Anterior cingulate cortex (tissue), 58 donors: ENCODE results near the gene PLCXD3.

Experiments used
- DNase-seq, 58 donors: peaks; one replicate each; lab custom pipeline; 2025; lab: John Stamatoyannopoulos, UW

The PLCXD3 gene

DNA sequence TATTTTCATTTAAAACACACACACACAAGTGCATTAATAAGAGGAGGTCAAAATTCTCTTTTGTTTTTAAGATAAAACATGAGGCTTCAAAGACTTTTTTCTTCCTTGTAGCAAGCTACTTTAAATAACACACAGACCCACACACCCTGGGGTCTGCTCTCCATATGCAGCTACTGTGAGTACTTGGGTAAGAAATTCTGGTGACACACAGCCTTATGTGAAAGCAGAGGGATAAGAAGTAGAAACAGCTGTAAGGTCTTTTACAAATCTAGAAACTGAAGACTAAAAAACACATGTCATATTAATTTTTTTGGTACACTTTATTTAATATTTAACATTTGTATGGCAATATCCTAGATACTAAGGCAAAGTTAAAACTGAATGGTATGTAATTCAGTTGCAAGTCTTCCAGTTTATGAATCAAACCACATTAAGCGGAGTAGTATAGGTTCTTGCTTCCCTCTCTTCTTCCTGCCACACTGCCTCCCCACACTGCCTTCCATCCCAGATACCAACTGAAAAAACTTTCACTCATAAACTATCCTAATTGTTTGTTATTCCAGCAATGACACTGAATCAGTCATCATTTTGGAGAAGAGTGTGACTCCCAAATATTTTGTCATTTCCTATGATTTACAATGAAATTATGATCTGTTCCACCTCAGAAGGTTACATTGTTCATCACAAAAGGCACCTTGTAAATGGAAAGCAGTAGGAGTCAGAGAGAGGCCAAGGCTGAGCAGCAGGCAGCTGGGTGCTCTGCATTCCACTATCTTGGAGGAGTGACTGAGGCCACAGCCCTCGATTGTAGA, 92.0 kb downstream of the PLCXD3 start:
- DNase-seq = no peak

DNA sequence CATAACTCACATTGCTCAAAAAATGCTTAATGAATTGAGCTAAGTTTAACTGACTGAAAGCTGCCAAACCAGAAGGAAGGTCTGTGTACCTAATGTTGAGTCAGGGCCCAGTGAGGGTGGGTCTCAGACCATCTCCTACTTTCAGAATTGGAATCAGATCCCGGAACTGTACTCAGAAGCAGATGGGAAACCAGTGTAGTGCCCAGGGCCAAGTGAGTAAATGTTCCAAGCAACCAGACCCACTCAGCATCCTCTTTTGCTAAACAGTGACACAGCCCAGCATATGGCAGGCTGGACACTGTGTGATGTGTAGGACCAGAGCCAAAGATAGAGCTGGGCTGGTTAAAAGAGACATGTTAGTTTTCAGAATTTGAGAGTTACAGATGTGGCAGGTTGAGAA, 94.1 kb downstream of the PLCXD3 start:
- DNase-seq = no peak

DNA sequence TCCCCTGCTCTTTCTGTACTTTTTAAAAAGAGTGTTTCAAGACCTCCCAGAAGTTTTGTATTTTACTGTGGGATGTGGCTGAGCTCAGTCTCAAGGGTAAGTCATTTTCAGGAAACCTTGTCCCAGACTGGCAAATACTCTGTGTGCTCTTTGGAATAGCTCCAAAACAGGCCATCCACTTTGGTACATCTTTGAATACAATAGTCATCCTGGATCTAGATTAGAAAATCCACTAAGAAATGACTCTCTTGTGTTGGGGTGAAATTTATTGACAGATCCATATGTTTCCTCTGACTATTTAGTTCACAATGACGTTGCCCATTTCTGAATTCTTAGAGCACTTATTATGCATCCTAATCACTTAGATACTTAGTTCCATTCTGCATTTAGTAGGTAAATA, 95.2 kb downstream of the PLCXD3 start:
- no peak for DNase-seq

DNA sequence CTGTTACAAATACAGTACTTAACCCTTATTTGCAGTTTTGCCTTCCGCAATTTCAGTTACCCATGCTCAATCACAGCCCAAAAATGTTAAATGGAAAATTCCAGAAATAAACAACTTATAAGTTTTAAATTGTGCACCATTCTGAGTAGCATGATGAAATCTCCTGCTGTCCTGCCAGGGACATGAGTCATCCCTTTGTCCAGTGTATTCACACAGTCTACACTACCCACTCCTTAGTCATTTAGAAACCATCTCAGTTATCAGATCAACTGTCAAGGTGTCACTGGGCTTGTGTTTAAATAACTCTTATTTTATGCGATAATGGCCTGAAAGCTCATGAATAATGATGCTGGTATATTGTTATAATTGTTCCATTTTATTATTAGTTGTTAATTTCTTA, 95.8 kb downstream of the PLCXD3 start:
- no peak for DNase-seq

DNA sequence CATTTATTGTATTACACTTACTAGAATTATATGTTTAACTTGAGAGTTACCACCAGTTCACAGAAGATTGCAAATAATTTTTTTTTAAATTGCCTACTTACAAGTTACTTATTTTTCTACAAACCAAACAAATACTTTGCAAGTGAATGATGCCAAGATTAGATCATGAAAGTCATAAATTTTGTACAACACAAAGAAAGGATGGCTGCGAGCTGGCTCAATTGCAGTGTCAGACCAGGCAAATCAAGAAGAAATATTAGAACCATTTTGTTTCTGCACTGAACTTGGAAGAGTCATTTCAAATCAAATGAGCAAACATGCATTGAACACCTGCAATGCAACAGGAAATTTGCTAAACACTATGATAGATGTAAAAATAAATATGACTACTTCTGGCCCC, 97.3 kb downstream of the PLCXD3 start:
- DNase-seq = no peak

DNA sequence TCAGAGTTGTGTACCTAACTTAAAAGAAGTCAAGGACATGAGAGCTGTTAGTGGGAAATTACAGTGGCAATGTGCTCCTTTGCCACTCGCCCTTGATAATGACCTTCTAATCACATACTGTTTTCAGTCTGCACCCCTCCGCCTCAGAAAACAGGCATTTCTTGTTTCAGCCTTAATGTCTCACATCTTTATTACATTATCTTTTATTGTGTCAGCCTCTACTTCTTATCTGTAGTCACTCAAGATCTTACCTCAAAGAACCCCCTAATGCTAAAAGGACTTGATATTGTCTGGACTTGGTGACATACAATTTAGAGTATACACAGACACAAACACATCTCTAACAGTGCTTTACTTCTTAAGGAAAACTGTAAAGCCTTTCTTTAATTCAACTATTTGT, 97.9 kb downstream of the PLCXD3 start:
- DNase-seq = no peak

DNA sequence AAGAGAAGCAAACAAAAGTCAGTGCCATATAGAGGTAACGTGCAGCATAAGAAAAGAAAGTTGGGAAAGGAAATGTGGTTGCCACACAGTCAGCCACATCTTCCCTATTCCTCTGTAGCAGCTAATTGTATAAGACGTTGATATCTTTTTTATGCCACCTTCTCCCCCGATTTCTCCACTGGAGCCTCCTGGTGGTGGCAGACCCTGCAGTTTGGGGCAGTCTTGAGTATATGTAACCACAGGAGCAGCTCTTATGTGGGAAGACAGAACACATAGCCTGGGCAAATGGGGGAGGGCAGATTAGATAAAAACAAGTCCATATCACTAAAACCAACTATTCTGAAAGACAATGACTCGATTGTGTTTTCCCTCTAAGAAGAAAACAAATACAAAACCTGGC, 99.7 kb downstream of the PLCXD3 start:
- no peak for DNase-seq

DNA sequence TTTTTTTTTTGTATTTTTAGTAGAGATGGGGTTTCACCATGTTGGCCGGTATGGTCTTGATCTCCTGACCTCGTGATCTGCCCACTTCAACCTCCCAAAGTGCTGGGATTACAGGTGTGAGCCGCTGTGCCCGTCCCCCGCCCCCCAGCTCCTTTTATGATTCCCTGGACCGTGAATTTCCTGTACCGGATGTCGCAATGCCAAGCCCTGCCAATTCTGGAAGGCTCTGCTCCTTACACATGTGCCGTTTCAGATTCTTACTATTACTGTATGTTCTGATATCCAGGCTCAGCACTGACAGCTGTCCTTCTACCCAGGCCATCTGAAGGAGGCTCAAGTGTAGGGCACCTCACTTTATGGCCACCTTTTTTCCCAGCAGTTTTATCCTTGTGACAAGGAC, 100.1 kb downstream of the PLCXD3 start:
- no peak for DNase-seq

DNA sequence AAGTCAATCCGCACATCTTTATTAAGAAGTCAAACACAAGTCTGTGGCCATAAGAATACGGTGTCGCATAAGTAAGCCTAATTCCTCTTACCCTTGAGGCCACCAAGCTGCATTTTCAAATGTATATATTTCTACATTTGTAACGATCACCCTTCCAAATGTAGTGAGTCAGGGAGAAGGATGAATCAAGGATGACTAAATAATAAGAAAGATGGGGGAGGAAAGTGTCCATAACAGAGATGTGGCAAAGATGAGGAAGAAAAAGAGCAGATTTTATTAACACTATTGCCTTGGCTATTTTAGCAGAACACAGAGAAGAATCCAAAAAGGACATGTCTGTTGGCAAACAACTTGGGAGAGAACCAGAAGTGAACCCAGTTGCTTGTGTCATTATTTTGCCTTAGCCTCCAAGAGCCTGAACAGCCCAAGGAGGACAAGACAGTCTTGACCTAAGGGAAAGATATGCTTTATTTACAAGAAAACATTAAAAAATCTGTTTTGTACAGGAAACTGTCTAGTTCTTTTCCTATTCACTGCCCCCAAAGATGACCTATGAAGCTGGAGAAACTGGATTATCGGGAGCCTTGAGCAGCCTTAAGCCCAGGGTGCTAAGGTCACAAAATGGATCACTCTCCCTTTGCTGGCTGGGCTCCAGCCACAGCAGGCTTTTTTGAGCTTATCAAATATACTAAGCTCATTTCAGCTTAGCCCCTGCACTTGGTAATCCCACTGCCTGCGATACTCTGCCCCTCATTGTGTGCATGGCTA, 101.5 kb downstream of the PLCXD3 start:
- no peak for DNase-seq

DNA sequence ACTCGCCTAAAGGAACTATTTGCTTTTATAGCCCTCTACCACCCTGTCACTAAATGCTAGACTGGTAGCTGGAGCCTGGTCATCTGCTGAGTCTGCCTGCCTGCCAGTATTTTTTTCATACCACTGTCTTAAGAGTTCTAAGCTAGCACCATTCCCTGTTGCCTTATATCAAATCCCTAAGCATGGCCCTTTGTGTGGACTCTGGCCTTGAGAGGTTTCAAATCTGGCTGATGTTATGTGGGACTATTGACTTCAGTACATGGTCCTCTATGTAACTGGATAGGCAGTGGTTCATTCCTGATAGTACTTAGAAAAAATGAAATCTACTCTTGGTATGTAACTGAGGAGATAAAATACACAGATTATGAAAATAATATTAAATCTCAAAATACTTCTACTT, 103.5 kb downstream of the PLCXD3 start:
- DNase-seq = no peak

DNA sequence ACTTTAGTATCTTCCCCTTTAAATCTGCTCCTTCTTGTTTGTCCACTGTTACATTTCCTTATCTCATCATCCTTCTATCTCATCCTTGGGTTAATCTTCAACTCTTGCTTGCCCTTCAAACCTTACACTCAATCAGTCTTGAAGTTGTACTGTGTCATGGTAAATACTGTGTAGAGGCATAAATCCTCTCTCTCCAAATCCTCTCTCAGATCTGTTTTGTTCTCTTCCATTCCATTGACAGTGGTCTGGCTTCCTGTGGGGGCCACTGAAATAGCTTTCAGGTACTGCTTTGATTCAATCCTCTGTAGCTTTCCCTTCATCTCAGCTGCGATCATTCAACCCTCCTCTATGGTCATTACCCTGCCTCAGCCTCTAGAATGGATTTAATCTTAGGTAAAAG, 104.0 kb downstream of the PLCXD3 start:
- DNase-seq = no peak

DNA sequence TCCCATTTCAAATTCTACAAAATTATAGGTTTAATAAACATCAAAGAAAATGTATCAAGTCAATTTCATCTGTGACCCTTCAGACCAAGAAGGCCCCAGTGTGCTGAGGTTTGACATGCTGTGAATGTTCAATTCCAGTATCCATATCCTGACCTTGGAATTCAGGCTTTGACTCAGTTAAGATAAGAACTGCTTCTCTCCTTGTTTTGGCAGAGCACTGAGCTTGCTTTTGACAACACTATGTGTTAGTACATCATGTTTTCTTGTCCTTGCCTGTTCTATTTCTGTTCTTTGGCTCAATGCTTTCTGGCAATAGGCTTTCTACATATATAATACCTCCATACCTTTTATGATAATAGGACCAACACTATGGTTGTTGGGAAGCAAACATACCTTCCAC, 105.6 kb downstream of the PLCXD3 start:
- peak in 1 of 58 donors; percentile 3 for DNase-seq

DNA sequence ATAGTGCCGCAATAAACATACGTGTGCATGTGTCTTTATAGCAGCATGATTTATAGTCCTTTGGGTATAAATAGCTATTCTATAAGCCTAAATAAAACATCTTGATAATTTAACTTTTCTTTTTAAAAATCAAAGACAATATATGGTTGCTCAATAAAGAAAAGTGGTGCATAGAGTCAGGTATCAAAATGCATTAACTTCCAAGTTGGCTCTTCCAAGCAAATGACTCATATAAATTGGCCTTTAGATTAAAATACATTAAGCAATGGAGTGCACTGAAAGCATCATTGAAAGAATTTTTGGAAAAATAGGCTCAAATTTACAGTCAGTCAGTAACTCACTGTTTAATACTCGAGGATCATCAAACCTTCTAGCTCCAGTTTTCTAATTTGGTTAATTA, 106.6 kb downstream of the PLCXD3 start:
- DNase-seq = no peak

DNA sequence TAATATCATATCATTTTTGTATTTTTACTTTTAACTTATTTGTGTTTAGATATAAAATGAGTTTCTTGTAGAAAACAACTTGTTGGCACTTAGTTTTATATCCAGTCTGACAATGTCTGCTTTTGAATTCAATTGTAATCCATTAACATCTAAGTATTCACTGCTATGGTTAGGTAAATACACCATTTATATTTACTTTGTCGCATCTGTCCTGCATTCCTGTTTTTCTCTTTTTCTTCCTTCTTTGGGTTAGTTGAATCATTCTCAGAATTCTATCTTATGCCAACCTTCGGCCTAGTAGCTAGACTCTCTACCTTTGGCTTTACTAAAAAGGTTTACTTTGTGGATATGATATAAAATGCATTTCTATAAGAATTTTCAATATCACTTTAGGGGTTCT, 107.6 kb downstream of the PLCXD3 start:
- no peak for DNase-seq

DNA sequence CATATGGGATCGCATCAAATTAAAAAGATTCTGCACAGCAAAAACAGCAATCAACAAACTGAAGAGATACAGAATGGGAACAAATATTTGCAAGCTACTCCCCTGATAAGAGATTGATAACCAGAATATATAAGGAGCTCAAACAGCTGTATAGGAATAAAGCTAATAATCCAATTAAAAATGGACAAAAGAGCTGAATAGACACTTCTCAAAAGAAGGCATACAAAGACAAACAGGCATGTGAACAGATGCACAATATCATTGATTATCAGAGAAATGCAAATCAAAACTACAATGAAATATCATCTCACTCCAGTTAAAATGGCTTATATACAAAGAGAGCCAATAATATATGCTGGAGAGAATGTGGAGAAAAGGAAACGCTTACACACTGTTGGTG, 110.6 kb downstream of the PLCXD3 start:
- DNase-seq = no peak

DNA sequence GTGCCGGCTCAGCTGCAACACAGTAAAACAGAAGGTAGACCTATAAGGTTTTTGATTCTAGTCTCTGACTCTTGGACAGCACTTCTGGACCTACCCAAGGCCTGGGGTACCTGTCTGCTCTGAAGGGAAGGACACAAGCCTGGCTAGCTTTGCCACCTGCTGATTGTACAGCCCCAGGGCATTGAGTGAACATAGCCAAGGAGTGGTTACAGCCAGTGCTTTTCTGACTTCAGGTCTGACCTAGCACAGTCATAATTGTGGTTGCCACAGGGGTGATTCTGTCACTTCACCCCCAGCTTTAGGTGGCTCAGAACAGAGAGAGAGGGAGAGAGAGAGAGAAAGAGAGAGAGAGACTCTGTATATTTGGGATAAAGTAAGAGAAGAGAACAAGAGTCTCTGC, 118.4 kb downstream of the PLCXD3 start:
- no peak for DNase-seq

DNA sequence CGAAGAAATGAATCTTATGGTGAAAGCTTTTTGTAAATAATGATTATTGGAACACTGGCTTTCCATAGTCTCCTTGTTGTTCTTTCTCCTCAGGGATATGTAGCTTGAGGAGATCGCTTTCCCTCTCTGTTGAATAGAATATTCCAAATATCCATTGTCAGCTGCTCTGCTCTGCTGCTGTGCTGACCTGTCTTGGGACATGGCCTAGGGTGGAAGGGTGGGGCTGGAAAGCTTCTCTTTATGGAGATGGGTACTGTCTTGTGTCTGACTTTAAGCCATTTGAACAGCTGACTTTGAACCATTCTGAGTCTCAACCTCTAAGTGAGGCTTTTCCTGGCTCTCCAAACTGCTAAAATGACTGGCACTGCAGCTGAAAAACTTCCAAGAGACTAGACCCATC, 135.8 kb downstream of the PLCXD3 start:
- no peak for DNase-seq

DNA sequence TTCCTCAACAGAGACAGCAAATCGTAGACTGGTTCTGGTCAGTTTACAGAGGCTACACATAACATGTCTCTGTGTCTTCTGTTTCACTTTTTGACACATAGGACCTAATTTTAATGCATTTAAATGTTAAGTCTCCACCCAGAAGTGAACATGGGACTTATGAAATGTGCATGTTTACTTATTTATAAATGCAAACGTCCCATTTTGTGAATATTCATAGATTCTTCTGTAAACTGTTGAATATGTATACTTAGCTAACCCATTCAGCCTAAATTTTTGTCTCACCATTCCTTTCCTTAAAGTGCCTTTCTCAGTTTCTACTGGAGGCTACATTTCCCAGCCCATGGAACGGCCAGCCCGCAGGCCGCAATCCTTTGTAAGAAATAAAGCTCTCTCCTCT, 137.2 kb downstream of the PLCXD3 start:
- no peak for DNase-seq

DNA sequence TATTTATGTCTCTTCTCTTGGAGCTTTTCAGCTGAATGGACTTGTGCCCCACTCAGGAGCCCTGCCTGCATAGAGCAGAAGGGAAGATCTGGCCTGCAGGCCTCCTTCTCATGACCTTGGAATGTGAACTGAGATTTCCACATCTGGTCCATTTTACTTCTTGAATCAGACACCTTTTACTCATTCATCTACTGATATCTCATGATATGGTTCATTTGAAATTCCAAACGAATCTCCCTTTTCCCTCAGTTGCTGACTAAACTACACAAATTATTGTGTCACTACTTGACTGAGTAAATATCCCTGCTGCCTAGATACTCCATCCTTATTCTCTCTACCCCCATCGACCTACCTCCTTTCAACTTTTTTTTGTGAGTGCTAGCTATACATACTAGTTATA, 138.7 kb downstream of the PLCXD3 start:
- DNase-seq = no peak

DNA sequence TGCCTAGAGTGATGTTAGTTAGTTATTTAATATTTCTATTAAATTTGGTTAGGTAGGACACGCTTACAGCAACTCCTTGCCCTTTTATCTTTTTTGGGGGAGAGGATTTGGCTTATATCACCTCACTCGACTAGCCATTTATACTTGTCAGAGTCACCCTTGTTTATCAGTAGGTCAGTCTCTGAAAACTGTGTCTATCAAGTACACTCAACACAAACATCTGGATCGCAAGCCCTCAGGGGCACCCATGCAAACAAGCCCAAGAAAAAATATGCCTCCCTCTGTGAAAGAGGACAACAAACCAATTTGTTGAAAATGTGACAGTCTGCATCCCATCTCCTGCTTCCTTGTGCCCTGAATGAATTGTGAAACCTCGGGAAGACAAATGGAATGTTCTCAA, 139.9 kb downstream of the PLCXD3 start:
- no peak for DNase-seq

DNA sequence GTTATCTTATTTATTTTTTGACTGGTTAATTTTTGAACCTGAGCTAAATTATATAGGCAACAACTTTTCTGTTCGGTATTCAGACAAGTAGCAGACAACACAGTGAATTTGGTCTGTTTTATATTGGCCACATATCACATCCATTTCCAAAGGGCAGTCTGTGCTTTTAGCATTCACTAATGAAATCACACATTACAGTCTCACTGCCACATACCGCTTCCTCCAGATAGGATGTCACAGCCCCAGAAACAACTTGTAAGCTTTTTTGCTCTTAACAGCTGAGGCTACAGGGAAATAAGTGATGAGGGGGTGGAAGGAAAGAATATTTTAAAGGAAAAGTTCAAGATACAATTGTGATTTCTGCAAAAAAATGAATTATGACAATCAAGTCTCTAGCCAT, 140.6 kb downstream of the PLCXD3 start:
- no peak for DNase-seq

DNA sequence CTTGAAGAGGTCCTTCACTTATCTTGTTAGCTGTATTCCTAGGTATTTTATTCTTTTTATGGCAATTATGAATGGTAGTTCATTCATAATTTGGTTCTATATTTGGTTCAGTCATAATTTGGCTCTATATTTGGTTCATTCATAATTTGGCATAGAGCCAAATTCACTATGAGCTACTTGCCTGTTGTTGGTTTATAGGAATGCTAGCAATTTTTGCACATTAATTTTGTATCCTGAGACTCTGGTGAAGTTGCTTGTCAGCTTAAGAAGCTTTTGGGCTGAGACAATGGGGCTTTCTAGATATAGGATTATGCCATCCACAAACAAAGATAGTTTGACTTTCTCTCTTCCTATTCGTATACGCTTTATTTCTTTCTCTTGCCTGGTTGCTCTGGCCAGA, 142.2 kb downstream of the PLCXD3 start:
- no peak for DNase-seq
